ENCODE measurements around the gene SNED1. TPM values are rescaled to one million over a fixed set of nuclear protein-coding genes. Genes with fewer than 3 reads are reported as not detected.

Gene SNED1
- total and polyA plus RNA-seq, 2 donors: 11.5 to 17.1 TPM

DNA sequence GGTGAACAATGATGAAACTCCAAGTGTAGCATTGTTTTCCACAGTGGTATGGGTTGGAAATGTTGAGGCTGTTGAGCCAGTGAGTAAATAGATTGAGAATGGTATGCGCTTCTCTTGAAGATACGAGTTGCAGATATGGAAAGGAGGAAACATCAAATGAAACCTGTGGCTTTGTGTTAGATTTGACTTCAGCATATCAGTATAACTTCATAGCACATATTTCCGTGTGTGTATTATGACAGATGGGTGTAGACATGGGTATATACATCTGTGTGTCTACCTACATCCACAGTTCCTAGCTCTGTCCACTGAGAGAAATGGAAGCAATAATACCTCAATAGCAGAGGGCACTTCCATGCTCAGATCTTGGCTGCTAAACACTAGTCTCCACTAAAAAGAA lies 8.0 kb downstream of the SNED1 start:
- Histone ChIP-seq H3K4me3 (ENCODE audit: low read depth, low read length) (no peak overlapping the region), H3K36me3 (ENCODE audit: insufficient read depth) (no peaks in the 10 kb centered on the region), H3K4me1 (ENCODE audit: insufficient read depth) (no peaks in the 10 kb centered on the region), H3K27ac (ENCODE audit: low read depth) (no peak overlapping the region)
- DNase-seq (ENCODE audit: extremely low spot score): no peak
- 65% methylated on average over 3 of the region's 3 CpGs for WGBS

DNA sequence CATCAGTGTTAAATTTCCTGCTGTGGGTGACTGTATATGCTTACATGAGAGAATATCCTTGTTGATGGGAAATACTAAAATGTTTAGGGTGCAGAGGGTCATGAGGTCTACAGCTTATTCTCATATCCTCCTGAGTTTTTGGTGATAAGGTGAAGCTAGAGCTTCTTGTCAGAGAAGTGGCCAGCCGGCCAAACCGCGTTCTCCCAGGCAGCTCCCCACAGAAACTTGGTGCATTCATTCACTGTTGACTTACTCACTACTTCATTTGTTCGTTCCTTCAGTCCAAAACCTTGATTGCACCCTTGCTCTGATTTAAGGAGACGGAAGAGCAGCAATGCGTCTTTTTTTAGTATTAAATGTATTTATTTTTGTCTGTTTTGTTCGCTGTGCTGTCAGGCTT lies 8.7 kb downstream of the SNED1 start:
- H3K4me1 ChIP-seq (ENCODE audit: insufficient read depth): no peaks in the 10 kb centered on the region
- 94% methylated on average over 7 of the region's 7 CpGs for WGBS
- no peak for DNase-seq (ENCODE audit: extremely low spot score)
- H3K36me3 ChIP-seq (ENCODE audit: insufficient read depth): no peaks in the 10 kb centered on the region
- H3K4me3 ChIP-seq (ENCODE audit: low read depth, low read length): no peak overlapping the region
- no peak overlapping the region for H3K27ac ChIP-seq (ENCODE audit: low read depth)

- H3K4me1 ChIP-seq (ENCODE audit: insufficient read depth): no peaks in the 10 kb centered on the region
- 80% methylated on average over 20 of the region's 20 CpGs for WGBS
- H3K27ac ChIP-seq (ENCODE audit: low read depth): no peak overlapping the region
- H3K36me3 ChIP-seq (ENCODE audit: insufficient read depth): no peaks in the 10 kb centered on the region
- no peak for DNase-seq (ENCODE audit: extremely low spot score)
- no peak overlapping the region for H3K4me3 ChIP-seq (ENCODE audit: low read depth, low read length)
These were observed 9.7 kb downstream of the SNED1 start for GRCh38 chr2:241007880-241008710.

DNA sequence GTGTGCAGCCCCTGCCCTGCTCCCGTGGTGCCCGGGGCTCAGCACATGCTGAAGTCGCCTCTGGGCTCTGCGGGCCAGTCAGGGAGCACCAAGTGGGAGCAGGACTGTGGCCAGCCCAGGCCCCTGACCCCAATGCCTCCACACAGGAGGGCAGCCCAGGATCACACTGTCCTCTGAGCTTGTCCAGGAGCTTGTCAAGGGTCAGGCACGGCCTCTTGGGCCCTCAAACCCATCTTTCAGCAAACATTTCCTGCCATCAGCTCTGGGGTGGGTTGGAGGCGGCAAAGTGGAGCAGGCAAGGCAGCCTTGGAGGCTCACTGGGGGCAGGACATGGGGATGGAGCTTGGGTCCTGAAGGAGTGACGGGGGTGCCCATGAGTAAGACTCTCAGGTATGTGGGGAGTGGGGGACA lies 10.3 kb downstream of the SNED1 start:
- DNase-seq (ENCODE audit: extremely low spot score): no peak
- Histone ChIP-seq H3K4me1 (ENCODE audit: insufficient read depth) (no peaks in the 10 kb centered on the region), H3K36me3 (ENCODE audit: insufficient read depth) (no peaks in the 10 kb centered on the region), H3K4me3 (ENCODE audit: low read depth, low read length) (no peak overlapping the region), H3K27ac (ENCODE audit: low read depth) (no peak overlapping the region)
- WGBS: 91% methylated on average over 7 of the region's 7 CpGs

- H3K4me1 ChIP-seq (ENCODE audit: insufficient read depth): no peaks in the 10 kb centered on the region
- no peak for DNase-seq (ENCODE audit: extremely low spot score)
- no peak overlapping the region for H3K4me3 ChIP-seq (ENCODE audit: low read depth, low read length)
- WGBS: 89% methylated on average over 2 of the region's 2 CpGs
- H3K27ac ChIP-seq (ENCODE audit: low read depth): no peak overlapping the region
- H3K36me3 ChIP-seq (ENCODE audit: insufficient read depth): no peaks in the 10 kb centered on the region
These were observed 10.8 kb downstream of the SNED1 start for GRCh38 chr2:241009191-241009590.

DNA sequence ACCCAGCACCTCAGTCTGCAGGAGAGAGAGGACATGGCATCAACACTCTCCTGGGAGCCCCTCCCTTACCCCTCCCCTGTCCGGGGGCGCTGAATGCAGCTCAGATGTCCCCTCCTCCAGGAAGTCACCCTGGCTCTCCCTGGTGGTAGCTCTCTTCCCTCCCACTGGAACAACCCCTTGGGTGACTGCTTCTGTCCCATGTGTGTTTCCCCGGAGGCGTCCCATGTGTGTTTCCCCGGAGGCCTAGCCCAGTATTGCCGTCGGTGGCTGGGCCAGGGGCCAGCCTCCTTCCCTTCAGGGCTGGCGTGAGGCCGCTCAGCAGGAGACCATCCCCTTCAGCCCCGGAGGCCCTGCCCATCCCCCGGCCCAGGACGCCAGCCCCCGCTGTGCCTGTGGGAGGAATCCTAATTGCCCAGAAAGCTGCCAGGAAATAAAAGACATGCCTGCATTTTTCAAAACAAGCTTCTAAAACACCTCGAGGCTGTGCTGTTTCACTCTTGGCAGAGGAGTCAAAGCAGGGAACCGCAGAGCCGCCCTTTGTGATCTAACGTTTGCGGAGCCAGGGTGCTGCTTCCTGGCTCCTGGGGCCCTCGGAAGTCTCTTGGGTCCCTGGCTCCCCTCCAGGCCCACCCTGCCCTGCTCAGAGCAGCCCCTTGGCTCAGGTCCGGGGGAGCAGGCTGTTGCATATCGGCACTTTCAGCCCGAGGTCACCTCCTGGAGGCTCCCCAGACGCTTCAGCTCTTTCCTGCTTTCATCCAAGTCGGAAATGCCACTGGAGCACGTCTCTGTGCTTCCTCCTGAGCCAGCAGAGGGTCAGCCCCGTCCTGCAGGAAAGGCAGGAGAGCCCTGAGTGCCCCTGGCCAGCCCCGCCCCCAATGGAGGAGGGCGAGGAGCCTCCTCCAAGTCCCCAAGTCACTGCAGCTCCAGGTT lies 11.4 kb downstream of the SNED1 start:
- peak; percentile 62 for DNase-seq (ENCODE audit: extremely low spot score)
- WGBS: 9% methylated on average over 28 of the region's 28 CpGs
- Histone ChIP-seq H3K36me3 (ENCODE audit: insufficient read depth) (no peaks in the 10 kb centered on the region), H3K4me1 (ENCODE audit: insufficient read depth) (no peaks in the 10 kb centered on the region), H3K4me3 (ENCODE audit: low read depth, low read length) (peak overlapping the region; percentile 16), H3K27ac (ENCODE audit: low read depth) (no peak overlapping the region)

DNA sequence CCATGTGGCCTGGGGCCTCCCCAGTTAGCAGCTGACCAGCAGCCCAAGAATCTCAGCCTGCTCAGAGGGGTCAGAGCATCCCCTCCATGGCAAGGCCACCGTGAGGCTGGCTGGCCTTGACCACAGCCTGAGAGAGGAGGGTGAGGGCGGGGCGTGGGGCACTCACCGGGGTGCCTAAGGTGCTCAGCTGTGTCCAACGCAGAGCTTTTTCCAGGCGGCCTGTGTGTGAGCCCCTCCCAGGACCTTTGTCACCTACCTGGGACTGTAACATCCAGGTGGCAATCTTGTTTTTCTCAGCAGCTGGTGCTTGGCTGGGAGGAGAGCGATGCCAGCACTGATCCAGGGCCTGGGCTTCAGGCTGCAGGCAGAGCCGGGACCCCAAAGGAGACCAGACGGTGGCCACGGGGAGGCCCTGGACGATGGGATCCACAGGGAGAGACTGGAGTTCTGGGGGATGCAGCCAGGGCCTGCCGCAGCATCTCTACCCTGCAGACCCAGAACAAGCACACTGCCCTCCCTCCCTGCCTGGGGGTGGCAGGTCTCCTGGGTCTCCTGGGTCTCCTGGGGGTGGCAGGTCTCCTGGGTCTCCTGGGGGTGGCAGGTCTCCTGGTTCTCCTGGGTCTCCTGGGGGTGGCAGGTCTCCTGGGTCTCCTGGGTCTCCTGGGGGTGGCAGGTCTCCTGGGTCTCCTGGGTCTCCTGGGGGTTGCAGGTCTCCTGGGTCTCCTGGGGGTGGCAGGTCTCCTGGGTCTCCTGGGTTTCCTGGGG lies 12.3 kb downstream of the SNED1 start:
- no peaks in the 10 kb centered on the region for H3K36me3 ChIP-seq (ENCODE audit: insufficient read depth)
- H3K4me3 ChIP-seq (ENCODE audit: low read depth, low read length): no peak overlapping the region
- no peak for DNase-seq (ENCODE audit: extremely low spot score)
- no peaks in the 10 kb centered on the region for H3K4me1 ChIP-seq (ENCODE audit: insufficient read depth)
- WGBS: 78% methylated on average over 12 of the region's 12 CpGs
- no peak overlapping the region for H3K27ac ChIP-seq (ENCODE audit: low read depth)

GRCh38 chr2:241011296-241011600 lies 12.8 kb downstream of the SNED1 start:
- Histone ChIP-seq H3K36me3 (ENCODE audit: insufficient read depth) (no peaks in the 10 kb centered on the region), H3K4me3 (ENCODE audit: low read depth, low read length) (no peak overlapping the region), H3K27ac (ENCODE audit: low read depth) (no peak overlapping the region), H3K4me1 (ENCODE audit: insufficient read depth) (no peaks in the 10 kb centered on the region)
- no peak for DNase-seq (ENCODE audit: extremely low spot score)
- 95% methylated on average over 9 of the region's 9 CpGs for WGBS

DNA sequence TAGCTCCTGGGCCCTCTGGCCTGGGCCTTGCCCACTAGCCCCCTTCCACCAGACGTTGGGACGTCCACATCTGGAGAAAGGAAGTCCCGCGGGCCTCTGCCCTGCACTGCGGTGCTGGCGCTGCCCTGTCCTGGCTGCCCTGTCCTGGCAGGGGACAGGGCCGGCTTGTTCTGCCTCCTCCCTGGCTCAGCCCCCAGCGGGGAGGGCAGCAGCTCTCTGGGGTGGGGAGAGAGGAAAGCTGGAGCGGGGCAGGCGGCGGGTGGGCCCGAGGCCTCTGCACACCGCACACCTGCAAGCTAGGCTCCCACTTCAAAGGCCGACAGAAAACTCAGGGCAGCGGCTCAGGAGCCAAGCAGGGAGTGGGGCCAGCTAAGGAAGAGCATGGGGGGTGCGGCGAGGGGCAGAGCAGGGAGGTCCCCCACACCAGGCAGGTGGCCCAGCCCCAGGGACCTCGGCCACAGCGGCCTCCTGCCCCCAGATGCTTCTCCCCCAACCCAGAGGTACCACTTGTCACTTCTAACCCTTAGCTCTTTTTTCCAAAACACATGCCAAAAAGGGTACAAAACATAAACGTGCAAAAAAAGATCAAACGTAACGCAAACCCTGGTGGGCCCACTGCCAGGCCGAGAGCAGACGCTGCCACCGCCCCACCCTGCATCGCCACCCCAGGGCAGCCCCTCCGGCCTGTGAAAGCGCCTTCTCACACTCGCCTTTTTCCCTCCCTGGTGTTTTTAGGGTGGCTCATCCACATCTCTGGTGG lies 13.5 kb downstream of the SNED1 start:
- H3K27ac ChIP-seq (ENCODE audit: low read depth): no peak overlapping the region
- no peak overlapping the region for H3K4me3 ChIP-seq (ENCODE audit: low read depth, low read length)
- H3K4me1 ChIP-seq (ENCODE audit: insufficient read depth): no peaks in the 10 kb centered on the region
- no peaks in the 10 kb centered on the region for H3K36me3 ChIP-seq (ENCODE audit: insufficient read depth)
- 73% methylated on average over 29 of the region's 29 CpGs for WGBS
- no peak for DNase-seq (ENCODE audit: extremely low spot score)

- no peaks in the 10 kb centered on the region for H3K4me1 ChIP-seq (ENCODE audit: insufficient read depth)
- DNase-seq (ENCODE audit: extremely low spot score): no peak
- no peak overlapping the region for H3K4me3 ChIP-seq (ENCODE audit: low read depth, low read length)
- H3K36me3 ChIP-seq (ENCODE audit: insufficient read depth): no peaks in the 10 kb centered on the region
- no peak overlapping the region for H3K27ac ChIP-seq (ENCODE audit: low read depth)
- 86% methylated on average over 6 of the region's 6 CpGs for WGBS
These were observed 15.8 kb downstream of the SNED1 start for GRCh38 chr2:241014224-241014623.

- Histone ChIP-seq H3K27ac (ENCODE audit: low read depth) (no peak overlapping the region), H3K4me1 (ENCODE audit: insufficient read depth) (no peaks in the 10 kb centered on the region), H3K4me3 (ENCODE audit: low read depth, low read length) (no peak overlapping the region), H3K36me3 (ENCODE audit: insufficient read depth) (no peaks in the 10 kb centered on the region)
- 82% methylated on average over 10 of the region's 10 CpGs for WGBS
- DNase-seq (ENCODE audit: extremely low spot score): no peak
These were observed 16.3 kb downstream of the SNED1 start for GRCh38 chr2:241014764-241015163.

DNA sequence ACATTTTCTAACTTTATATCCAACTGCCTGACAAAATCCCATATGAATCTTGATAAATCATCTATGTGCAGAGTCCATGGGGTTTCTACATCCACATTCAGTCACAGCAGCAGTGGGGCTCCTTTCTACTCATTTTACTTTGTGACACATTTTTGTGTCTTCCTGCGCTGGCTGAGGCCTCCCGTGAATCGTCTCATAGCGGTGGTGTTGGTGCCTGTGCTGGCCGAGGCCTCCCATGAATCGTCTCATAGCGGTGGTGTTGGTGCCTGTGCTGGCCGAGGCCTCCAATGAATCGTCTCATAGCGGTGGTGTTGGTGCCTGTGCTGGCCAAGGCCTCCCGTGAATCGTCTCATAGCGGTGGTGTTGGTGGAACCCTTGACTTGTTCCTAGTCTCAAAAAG lies 17.0 kb downstream of the SNED1 start:
- H3K4me1 ChIP-seq (ENCODE audit: insufficient read depth): no peaks in the 10 kb centered on the region
- no peaks in the 10 kb centered on the region for H3K36me3 ChIP-seq (ENCODE audit: insufficient read depth)
- 92% methylated on average over 13 of the region's 13 CpGs for WGBS
- H3K27ac ChIP-seq (ENCODE audit: low read depth): no peak overlapping the region
- no peak overlapping the region for H3K4me3 ChIP-seq (ENCODE audit: low read depth, low read length)
- DNase-seq (ENCODE audit: extremely low spot score): no peak
